K562 (cell line): ENCODE data around the gene LMO2. TPM values are rescaled to one million over a fixed set of nuclear protein-coding genes. Genes with fewer than 3 reads are reported as not detected.

Source experiments
- ARID1B ChIP-seq: fragments of 450-650 bp; IDR thresholded peaks from 2 replicates; pipeline ENCODE4 v1.6.1; 2016; ENCODE audit warnings: antibody characterized with exemption, mild to moderate bottlenecking, inconsistent platforms
- BHLHE40 ChIP-seq: IDR thresholded peaks from 2 replicates; pipeline ENCODE4 v1.6.1; 2011; ENCODE audit warnings: low read length, improper control_type of control experiment
- BRD9 ChIP-seq: fragments of 450-650 bp; IDR thresholded peaks from 2 replicates; pipeline ENCODE4 v1.6.1; 2018; ENCODE audit warnings: low read depth; ENCODE audit not compliant: partially characterized antibody
- CBFA2T3 ChIP-seq: fragments of 450-650 bp; IDR thresholded peaks from 2 replicates; pipeline ENCODE4 v1.6.1; 2017
- ETV1 ChIP-seq: fragments of 450-650 bp; conservative IDR thresholded peaks from 2 replicates; pipeline ENCODE4 v1.6.1; 2016; ENCODE audit warnings: missing genetic modification characterization, control low read depth, low read depth, missing compliant biosample characterization
- EZH2 ChIP-seq: IDR thresholded peaks from 2 replicates; pipeline ENCODE4 v1.6.1; 2012; ENCODE audit warnings: low read depth, mild to moderate bottlenecking, inconsistent platforms, low read length, borderline replicate concordance
- L3MBTL2 ChIP-seq: fragments of 450-650 bp; IDR thresholded peaks from 2 replicates; pipeline ENCODE4 v1.6.1; 2016; ENCODE audit warnings: mild to moderate bottlenecking, moderate library complexity
- NR2C1 ChIP-seq, 2 experiments: fragments of 450-650 bp; IDR thresholded peaks; 2 replicates each; pipeline ENCODE4 v1.6.1; 2017; ENCODE audit warnings: mild to moderate bottlenecking in 2 of 2, antibody characterized with exemption in 1 of 2, inconsistent platforms in 1 of 2, missing compliant biosample characterization in 1 of 2, missing genetic modification characterization in 1 of 2
- SOX6 ChIP-seq: fragments of 450-650 bp; IDR thresholded peaks from 2 replicates; pipeline ENCODE4 v1.6.1; 2014; ENCODE audit warnings: mild to moderate bottlenecking
- TOE1 ChIP-seq, 2 experiments: fragments of 450-650 bp in 1 of 2; sonication (generic) in 1 of 2; formaldehyde crosslinking in 1 of 2; IDR thresholded peaks; 2 replicates each; pipeline versions ENCODE4 v1.7.1 to v1.8.0; 2016 to 2022; ENCODE audit warnings: borderline replicate concordance in 2 of 2, mild to moderate bottlenecking in 2 of 2, antibody characterized with exemption in 1 of 2, inconsistent platforms in 1 of 2, low read depth in 1 of 2, missing genetic modification reagents in 1 of 2, moderate library complexity in 1 of 2
- polyA plus RNA-seq, 8 experiments: library from polyadenylated mRNA; depleted of rRNA in 4 of 8; stranded (reverse) in 5 of 8; unstranded in 3 of 8; fragments of >200 nt; fragmentation: Nextera tagmentation in 2 of 8; fragmentation: Illumina TruSeq in 1 of 8; extraction: Ambion mirVana in 2 of 8; extraction: Trizol in 1 of 8; gene quantifications; 2 replicates each; pipeline versions ENCODE4 v1.2.1 to v1.2.3, GENCODE V29; 2011 to 2014; ENCODE audit warnings: inconsistent platforms in 1 of 8, missing spikeins in 1 of 8
- total RNA-seq, 7 experiments: library from RNA; depleted of rRNA in 6 of 7; stranded (reverse); fragments of >200 nt in 6 of 7; fragmentation: Illumina TruSeq in 2 of 7; extraction: Trizol in 2 of 7; gene quantifications; 2 replicates each; pipeline versions ENCODE4 v1.2.1 to v1.2.3, GENCODE V29; 2011 to 2021; ENCODE audit warnings: low replicate concordance in 1 of 7
- TF ChIP-seq, protein P1 (sequence below): fragments of 250-450 bp; sonication (Bioruptor Pico); IDR thresholded peaks from 2 replicates; pipeline ENCODE4 v1.5.0; 2021; ENCODE audit warnings: mild to moderate bottlenecking, moderate library complexity
- TF ChIP-seq, protein P2 (sequence below), 2 experiments: fragments of 200-800 bp in 1 of 2; sonication (Bioruptor generic) in 1 of 2; sonication (generic) in 1 of 2; formaldehyde crosslinking in 1 of 2; IDR thresholded peaks in 1 of 2; conservative IDR thresholded peaks in 1 of 2; 2 replicates each; pipeline versions ENCODE4 v1.5.0 to v1.6.1; 2016 to 2020; ENCODE audit warnings: missing compliant biosample characterization in 1 of 2, missing genetic modification characterization in 1 of 2, missing genetic modification reagents in 1 of 2
- TF ChIP-seq, protein P3 (sequence below), 2 experiments: fragments of 450-650 bp in 1 of 2; sonication (generic) in 1 of 2; formaldehyde crosslinking in 1 of 2; IDR thresholded peaks in 1 of 2; conservative IDR thresholded peaks in 1 of 2; 2 replicates each; pipeline versions ENCODE4 v1.6.1 to v1.8.1; 2016 to 2023; ENCODE audit warnings: mild to moderate bottlenecking in 2 of 2, moderate library complexity in 2 of 2, inconsistent platforms in 1 of 2, missing genetic modification reagents in 1 of 2
- TF ChIP-seq, protein P4 (sequence below): sonication (generic); formaldehyde crosslinking; IDR thresholded peaks from 2 replicates; pipeline ENCODE4 v1.8.0; 2022; ENCODE audit warnings: mild to moderate bottlenecking, missing genetic modification reagents, borderline replicate concordance
- TF ChIP-seq, protein P5 (sequence below): sonication (generic); IDR thresholded peaks from 2 replicates; pipeline ENCODE4 v1.6.1; 2016

The LMO2 gene
- total and polyA plus RNA-seq, 9 of the 15 experiments (the other 6 are each of a cell fraction or from before 2014, with no cell fraction given) = 6.9 to 126 (median 91.5) TPM

DNA sequence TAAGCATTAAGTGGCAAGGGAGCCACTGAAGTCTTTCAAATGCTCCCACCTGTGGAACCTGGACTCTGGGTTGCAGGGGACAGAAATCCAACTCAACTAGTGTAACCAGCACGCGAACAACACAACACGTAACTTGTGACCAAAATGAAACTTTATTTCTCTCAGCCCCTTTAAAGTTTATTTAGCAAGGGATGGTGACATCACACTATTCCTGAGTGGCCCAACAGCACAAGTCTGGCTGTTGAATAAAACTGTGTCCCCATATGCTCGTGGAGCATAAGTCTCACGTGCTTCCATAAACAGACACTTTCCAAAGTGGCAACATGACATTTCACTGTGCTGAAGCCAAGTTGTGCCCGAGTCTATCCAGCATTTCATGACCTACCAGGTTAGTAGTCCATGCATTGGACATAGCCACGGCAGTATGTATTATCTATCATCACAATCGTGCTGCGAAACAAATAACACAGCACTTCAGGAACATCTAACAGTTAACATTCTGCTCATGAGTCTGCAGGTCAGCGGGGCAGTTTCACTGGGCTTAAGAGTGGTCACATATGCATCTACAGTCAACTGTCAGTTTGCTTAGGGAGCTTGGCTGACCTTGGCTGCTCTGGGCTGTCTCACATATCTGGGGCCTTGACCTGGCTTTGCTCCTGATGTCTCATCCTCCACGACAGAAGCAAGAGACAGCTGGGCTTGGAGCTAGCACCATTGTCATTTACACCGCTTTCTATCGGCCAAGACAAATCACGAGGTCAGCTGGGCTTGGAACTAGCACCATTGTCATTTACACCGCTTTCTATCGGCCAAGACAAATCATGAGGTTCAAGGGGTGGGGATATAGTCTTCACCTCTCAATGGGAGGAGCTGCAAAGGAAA is 35.0 kb upstream of the LMO2 start (continued):
- TF ChIP-seq, protein P1, sequence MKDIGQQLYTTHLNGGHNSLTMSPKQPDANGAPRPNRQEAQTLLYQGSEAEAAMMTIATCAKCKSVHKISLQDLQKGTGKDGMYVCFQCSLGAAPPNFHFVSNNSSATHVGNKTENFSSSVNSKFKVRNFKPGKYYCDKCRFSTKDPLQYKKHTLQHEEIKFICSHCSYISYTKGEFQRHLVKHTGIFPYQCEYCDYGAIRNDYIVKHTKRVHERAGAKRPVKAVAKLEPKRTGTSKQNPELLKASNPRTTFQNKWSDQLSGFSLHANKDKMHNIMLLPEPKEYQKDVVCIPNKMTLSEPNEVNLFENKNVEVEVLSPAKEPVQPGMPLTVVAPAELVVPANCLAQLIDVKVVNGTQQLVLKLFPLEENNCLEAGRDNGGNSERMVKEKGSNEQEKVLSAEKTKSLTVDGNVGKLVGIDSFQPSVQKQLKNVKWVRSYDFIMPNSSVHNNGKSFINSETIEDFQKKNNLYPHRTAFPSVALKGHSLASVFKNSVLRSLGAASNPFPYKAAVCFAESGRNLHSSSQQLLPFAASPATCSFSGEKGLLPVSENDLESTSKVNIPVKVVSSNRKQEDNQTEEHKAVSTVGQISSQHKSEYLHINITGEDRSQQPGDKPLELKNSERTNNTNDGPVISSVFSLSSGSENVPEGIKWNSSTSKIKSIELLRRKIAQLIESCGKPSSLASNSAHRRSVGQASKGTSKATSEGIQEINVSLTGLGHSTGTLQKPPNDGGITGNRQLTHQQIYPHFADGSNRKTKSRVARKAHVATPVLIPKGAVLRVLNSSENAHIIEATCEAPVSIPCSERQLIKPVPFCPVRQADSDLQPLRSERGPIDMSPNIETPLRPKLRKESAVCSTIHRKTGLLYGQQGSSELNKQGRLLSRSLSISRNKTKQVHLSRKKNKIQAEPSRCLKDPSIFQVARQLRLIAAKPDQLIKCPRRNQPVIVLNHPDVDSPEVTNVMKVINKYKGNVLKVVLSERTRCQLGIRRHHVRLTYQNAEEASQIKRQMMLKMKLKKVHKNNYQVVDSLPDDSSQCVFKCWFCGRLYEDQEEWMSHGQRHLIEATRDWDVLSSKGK (CRISPR knock-in tag) = no peak
- TF ChIP-seq ARID1B (no peak), SOX6 (peak; percentile 35; the same call in 1 of the 2 replicates), NR2C1 (IDR thresholded peaks at IDR 0.05) (no peak), NR2C1 (tag; IDR thresholded peaks at IDR 0.05) (peak; percentile 68), EZH2 (no peak), L3MBTL2 (peak; percentile 48; the same call in 1 of the 2 replicates), BRD9 (peak; percentile 40), BHLHE40 (0 out of 2 replicates have a peak, but pooled peaks have one; percentile 21), CBFA2T3 (peak; percentile 39; the same call in 1 of the 2 replicates), TOE1 (IDR thresholded peaks at IDR 0.05; ENCODE audit: borderline replicate concordance) (peak; percentile 60; the same call in 1 of the 2 replicates), TOE1 (CRISPR knock-in tag; IDR thresholded peaks at IDR 0.05; ENCODE audit: borderline replicate concordance, low read depth) (no peak), ETV1 (tag) (0 out of 2 replicates have a peak, but pooled peaks have one; percentile 7)
- TF ChIP-seq, protein P2, sequence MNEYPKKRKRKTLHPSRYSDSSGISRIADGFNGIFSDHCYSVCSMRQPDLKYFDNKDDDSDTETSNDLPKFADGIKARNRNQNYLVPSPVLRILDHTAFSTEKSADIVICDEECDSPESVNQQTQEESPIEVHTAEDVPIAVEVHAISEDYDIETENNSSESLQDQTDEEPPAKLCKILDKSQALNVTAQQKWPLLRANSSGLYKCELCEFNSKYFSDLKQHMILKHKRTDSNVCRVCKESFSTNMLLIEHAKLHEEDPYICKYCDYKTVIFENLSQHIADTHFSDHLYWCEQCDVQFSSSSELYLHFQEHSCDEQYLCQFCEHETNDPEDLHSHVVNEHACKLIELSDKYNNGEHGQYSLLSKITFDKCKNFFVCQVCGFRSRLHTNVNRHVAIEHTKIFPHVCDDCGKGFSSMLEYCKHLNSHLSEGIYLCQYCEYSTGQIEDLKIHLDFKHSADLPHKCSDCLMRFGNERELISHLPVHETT (CRISPR knock-in tag; conservative IDR thresholded peaks at IDR 0.05 in 1 of 2, IDR thresholded peaks at IDR 0.05 in 1 of 2) = 0 out of 4 replicates have a peak, but pooled peaks of 1 of the 2 experiments have one; percentile 8
- TF ChIP-seq, protein P3, sequence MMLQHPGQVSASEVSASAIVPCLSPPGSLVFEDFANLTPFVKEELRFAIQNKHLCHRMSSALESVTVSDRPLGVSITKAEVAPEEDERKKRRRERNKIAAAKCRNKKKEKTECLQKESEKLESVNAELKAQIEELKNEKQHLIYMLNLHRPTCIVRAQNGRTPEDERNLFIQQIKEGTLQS (IDR thresholded peaks at IDR 0.05) = 0 out of 2 replicates have a peak, but pooled peaks have one; percentile 12
- TF ChIP-seq, protein P3 (CRISPR knock-in tag; conservative IDR thresholded peaks at IDR 0.05) = no peak
- TF ChIP-seq, protein P4, sequence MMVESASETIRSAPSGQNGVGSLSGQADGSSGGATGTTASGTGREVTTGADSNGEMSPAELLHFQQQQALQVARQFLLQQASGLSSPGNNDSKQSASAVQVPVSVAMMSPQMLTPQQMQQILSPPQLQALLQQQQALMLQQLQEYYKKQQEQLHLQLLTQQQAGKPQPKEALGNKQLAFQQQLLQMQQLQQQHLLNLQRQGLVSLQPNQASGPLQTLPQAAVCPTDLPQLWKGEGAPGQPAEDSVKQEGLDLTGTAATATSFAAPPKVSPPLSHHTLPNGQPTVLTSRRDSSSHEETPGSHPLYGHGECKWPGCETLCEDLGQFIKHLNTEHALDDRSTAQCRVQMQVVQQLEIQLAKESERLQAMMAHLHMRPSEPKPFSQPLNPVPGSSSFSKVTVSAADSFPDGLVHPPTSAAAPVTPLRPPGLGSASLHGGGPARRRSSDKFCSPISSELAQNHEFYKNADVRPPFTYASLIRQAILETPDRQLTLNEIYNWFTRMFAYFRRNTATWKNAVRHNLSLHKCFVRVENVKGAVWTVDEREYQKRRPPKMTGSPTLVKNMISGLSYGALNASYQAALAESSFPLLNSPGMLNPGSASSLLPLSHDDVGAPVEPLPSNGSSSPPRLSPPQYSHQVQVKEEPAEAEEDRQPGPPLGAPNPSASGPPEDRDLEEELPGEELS (CRISPR knock-in tag) = no peak
- TF ChIP-seq, protein P5, sequence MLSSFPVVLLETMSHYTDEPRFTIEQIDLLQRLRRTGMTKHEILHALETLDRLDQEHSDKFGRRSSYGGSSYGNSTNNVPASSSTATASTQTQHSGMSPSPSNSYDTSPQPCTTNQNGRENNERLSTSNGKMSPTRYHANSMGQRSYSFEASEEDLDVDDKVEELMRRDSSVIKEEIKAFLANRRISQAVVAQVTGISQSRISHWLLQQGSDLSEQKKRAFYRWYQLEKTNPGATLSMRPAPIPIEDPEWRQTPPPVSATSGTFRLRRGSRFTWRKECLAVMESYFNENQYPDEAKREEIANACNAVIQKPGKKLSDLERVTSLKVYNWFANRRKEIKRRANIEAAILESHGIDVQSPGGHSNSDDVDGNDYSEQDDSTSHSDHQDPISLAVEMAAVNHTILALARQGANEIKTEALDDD = peak; percentile 44; the same call in 1 of the 2 replicates
